PFSK-1 (cell line): ENCODE results near the gene TNFAIP8L2.

ENCODE experiments used
- FOXP2 ChIP-seq: optimal IDR thresholded peaks from 2 replicates; pipeline ENCODE3; 2011; ENCODE audit warnings: borderline replicate concordance, control low read depth, inconsistent platforms; ENCODE audit not compliant: insufficient read depth; ENCODE audit errors: extremely low read length, extremely low read depth
- POLR2AphosphoS5 ChIP-seq: IDR thresholded peaks from 2 replicates; pipeline ENCODE4 v1.6.1; 2012; ENCODE audit warnings: low read depth, mild to moderate bottlenecking, control low read depth, low read length, moderate library complexity
- REST ChIP-seq, 2 experiments: IDR thresholded peaks; 2 replicates each; pipeline versions ENCODE4 v1.6.1 to v1.8.0; 2011 to 2012; ENCODE audit warnings: low read depth in 2 of 2, low read length in 2 of 2, control low read depth in 1 of 2, inconsistent platforms in 1 of 2, mild to moderate bottlenecking in 1 of 2, moderate library complexity in 1 of 2; ENCODE audit not compliant: insufficient read depth in 1 of 2
- SIN3A ChIP-seq: IDR thresholded peaks from 2 replicates; pipeline ENCODE4 v1.6.1; 2012; ENCODE audit warnings: mild to moderate bottlenecking, low read length, moderate library complexity, borderline replicate concordance; ENCODE audit not compliant: insufficient read depth
- TAF1 ChIP-seq: IDR thresholded peaks from 2 replicates; pipeline ENCODE4 v1.6.1; 2012; ENCODE audit warnings: low read length, control low read depth, borderline replicate concordance; ENCODE audit not compliant: insufficient read depth

The TNFAIP8L2 gene

GRCh38 chr1:151189637-151190445, 33.4 kb downstream of the TNFAIP8L2 start, which contains the start of gene VPS72:
TSS of gene VPS72 (minus strand) at chr1:151190197. CDS start at chr1:151190121, 76 bp downstream.
- TF ChIP-seq POLR2AphosphoS5 (peak; percentile 97), TAF1 (peak; percentile 98), SIN3A (peak; percentile 89; the same call in 1 of the 2 replicates), FOXP2 (peak; percentile 51), REST (IDR thresholded peaks at IDR 0.05; ENCODE audit: insufficient read depth in 1 of 2, low read depth in 2 of 2, low read length in 2 of 2) (peak; percentile 41 to 47; a peak in 2 of 4 replicates)

- no peak for TF ChIP-seq REST (IDR thresholded peaks at IDR 0.05; ENCODE audit: insufficient read depth in 1 of 2, low read depth in 2 of 2, low read length in 2 of 2)
- no peak for TF ChIP-seq TAF1
- TF ChIP-seq POLR2AphosphoS5, result no peak
- no peak for TF ChIP-seq FOXP2
- TF ChIP-seq SIN3A, result no peak
Measured at GRCh38 chr1:151192047-151192446, 35.6 kb downstream of the TNFAIP8L2 start.

GRCh38 chr1:151193304-151193703, 36.9 kb downstream of the TNFAIP8L2 start:
- no peak for TF ChIP-seq TAF1
- TF ChIP-seq POLR2AphosphoS5, result no peak
- TF ChIP-seq REST (IDR thresholded peaks at IDR 0.05; ENCODE audit: insufficient read depth in 1 of 2, low read depth in 2 of 2, low read length in 2 of 2), result no peak
- TF ChIP-seq SIN3A, result no peak
- no peak for TF ChIP-seq FOXP2

GRCh38 chr1:151193856-151194255, 37.4 kb downstream of the TNFAIP8L2 start:
- no peak for TF ChIP-seq FOXP2
- no peak for TF ChIP-seq REST (IDR thresholded peaks at IDR 0.05; ENCODE audit: insufficient read depth in 1 of 2, low read depth in 2 of 2, low read length in 2 of 2)
